Spleen (tissue), 11 donors: Measurements from ENCODE around the gene ADAMTS17. TPM values are rescaled to one million over a fixed set of nuclear protein-coding genes. Genes with fewer than 3 reads are reported as not detected.

ENCODE experiments used
- DNase-seq: peaks from one replicate; pipeline ENCODE4 v3.0.0-alpha.2; 2020
- H3K27ac ChIP-seq, 8 donors: fragments of 200-600 bp; sonication (generic) in 7 of 8; 1 replicate in 4 of 8; 2 replicates in 4 of 8; pipeline versions ENCODE4 v1.5.0 to v1.8.0; 2016 to 2021; ENCODE audit warnings: inconsistent platforms in 4 of 8, mild to moderate bottlenecking in 4 of 8, moderate library complexity in 1 of 8
- H3K27me3 ChIP-seq, 7 donors: fragments of 200-600 bp; sonication (generic) in 6 of 7; replicated peaks in 1 of 7; 1 replicate in 4 of 7; 2 replicates in 3 of 7; pipeline versions ENCODE4 v1.5.0 to v1.8.0; 2016 to 2021; ENCODE audit warnings: inconsistent platforms in 3 of 7, mild to moderate bottlenecking in 1 of 7
- H3K36me3 ChIP-seq, 6 donors: fragments of 200-600 bp; sonication (generic) in 5 of 6; 1 replicate in 4 of 6; 2 replicates in 2 of 6; pipeline versions ENCODE4 v1.5.0 to v1.8.0; 2016 to 2021; ENCODE audit warnings: inconsistent platforms in 2 of 6
- H3K4me1 ChIP-seq, 6 donors: fragments of 200-600 bp; sonication (generic) in 5 of 6; 1 replicate in 3 of 6; 2 replicates in 3 of 6; pipeline versions ENCODE4 v1.5.0 to v1.8.0; 2016 to 2021; ENCODE audit warnings: inconsistent platforms in 3 of 6
- H3K4me3 ChIP-seq, 8 donors: fragments of 200-600 bp; sonication (generic) in 7 of 8; 1 replicate in 4 of 8; 2 replicates in 4 of 8; pipeline versions ENCODE4 v1.5.0 to v1.8.0; 2016 to 2021; ENCODE audit warnings: inconsistent platforms in 4 of 8, mild to moderate bottlenecking in 4 of 8, moderate library complexity in 2 of 8
- H3K9me3 ChIP-seq, 8 donors: fragments of 200-600 bp; sonication (generic) in 7 of 8; 1 replicate in 4 of 8; 2 replicates in 4 of 8; pipeline versions ENCODE4 v1.5.0 to v1.8.0; 2016 to 2021; ENCODE audit warnings: inconsistent platforms in 4 of 8
- CTCF ChIP-seq, 11 experiments: fragments of 200-600 bp in 7 of 11; fragments of 450-650 bp in 4 of 11; sonication (generic) in 4 of 11; IDR thresholded peaks in 8 of 11; conservative IDR thresholded peaks in 3 of 11; 1 replicate in 7 of 11; 2 replicates in 4 of 11; pipeline versions ENCODE4 v1.4.0 to v1.8.0; 2016 to 2021; ENCODE audit warnings: antibody characterized with exemption in 11 of 11, inconsistent platforms in 4 of 11, mild to moderate bottlenecking in 1 of 11
- POLR2A ChIP-seq, 3 donors: fragments of 450-650 bp; IDR thresholded peaks; one replicate each; pipeline ENCODE4 v1.5.1; 2017; ENCODE audit warnings: antibody characterized with exemption in 3 of 3, mild to moderate bottlenecking in 1 of 3
- POLR2AphosphoS5 ChIP-seq, 3 donors: sonication (generic); formaldehyde crosslinking; IDR thresholded peaks; one replicate each; pipeline ENCODE4 v1.5.1; 2017; ENCODE audit warnings: antibody characterized with exemption in 3 of 3
- WGBS, 5 donors: extraction: QIAGEN DNeasy Blood & Tissue Kit in 3 of 5; methylation state at CpG; one replicate each; pipeline versions ENCODE4 v1.1.5 to v1.1.7; 2013 to 2018; 5-methylcytosine and 5-hydroxymethylcytosine counted together
- intact Hi-C: fragments of 100-400 bp; cut with DNase I; formaldehyde crosslinking; loops from one replicate; pipeline ENCODE4 v1.15.0; 2023; ENCODE audit warnings: low total_unique reads
- polyA plus RNA-seq, 3 donors: library from polyadenylated mRNA; stranded (reverse); fragments of 200-250 nt; gene quantifications; one replicate each; pipeline ENCODE4 v1.2.1, GENCODE V29; 2013
- total RNA-seq, 7 donors: library from RNA; depleted of rRNA in 3 of 7; stranded (reverse); fragments of >200 nt in 3 of 7; fragmentation: NEBNext Ultra II Directional in 4 of 7; extraction: Animal tissue kit (Norgen Biotek cat#: 25700) in 4 of 7; gene quantifications; one replicate each; pipeline versions ENCODE4 v1.1.0 to v1.2.1, GENCODE V29; 2016 to 2021
- donor health status: healthy with polysubstance abuse.
- donor health status: DM: no; HTN: no; CAD: no; lungs with moderate emphysema.
- donor health status: DM: no; HTN: no; CAD: no.
- donor health status: Bipolar disorder and iron deficiency.
- donor health status: healthy.
- donor health status: DM: no; HTN: no; CAD: no.
- donor health status: DM: yes; HTN: yes; CAD: no.

Gene ADAMTS17
- total and polyA plus RNA-seq, 10 donors: 0.21 to 13.2 (median 5.8) TPM

- WGBS, 5 donors: 75 to 86% (median 81%) methylated on average over 5 to 8 of the region's 8 CpGs
- peaks cover 0 to 10% (median 0%) of the 10 kb centered on the region in 6 donors for H3K36me3 ChIP-seq
- DNase-seq: no peak
- TF ChIP-seq CTCF (IDR thresholded peaks at IDR 0.05 in 8 of 11, conservative IDR thresholded peaks at IDR 0.05 in 3 of 11): no peak
- TF ChIP-seq POLR2AphosphoS5 (IDR thresholded peaks at IDR 0.05): no peak
- no peak for TF ChIP-seq POLR2A (IDR thresholded peaks at IDR 0.05)
- no peaks in the 10 kb centered on the region for H3K27me3 ChIP-seq
- H3K27ac ChIP-seq: no peak overlapping the region
- H3K9me3 ChIP-seq: peaks cover 5 to 43% (median 31%) of the 10 kb centered on the region in 8 donors
- no peak overlapping the region for H3K4me3 ChIP-seq
- intact Hi-C loops: no loop called here
- H3K4me1 ChIP-seq: no peaks in the 10 kb centered on the region
Observed at GRCh38 chr15:100150906-100151305, 190.9 kb downstream of the ADAMTS17 start.

GRCh38 chr15:100147828-100148227 is 193.9 kb downstream of the ADAMTS17 start:
- H3K27me3 ChIP-seq: no peaks in the 10 kb centered on the region
- no peak for DNase-seq
- H3K27ac ChIP-seq: no peak overlapping the region
- peaks cover 5 to 48% (median 31%) of the 10 kb centered on the region in 8 donors for H3K9me3 ChIP-seq
- TF ChIP-seq CTCF (IDR thresholded peaks at IDR 0.05 in 8 of 11, conservative IDR thresholded peaks at IDR 0.05 in 3 of 11) (no peak), POLR2AphosphoS5 (IDR thresholded peaks at IDR 0.05) (no peak), POLR2A (IDR thresholded peaks at IDR 0.05) (no peak)
- 91 to 95% (median 93%) methylated on average over 3 of the region's 3 CpGs for WGBS, 5 donors
- intact Hi-C loops: no loop called here
- peaks cover 0 to 10% (median 0%) of the 10 kb centered on the region in 6 donors for H3K36me3 ChIP-seq
- no peaks in the 10 kb centered on the region for H3K4me1 ChIP-seq
- no peak overlapping the region for H3K4me3 ChIP-seq

GRCh38 chr15:100143378-100143777 is 198.4 kb downstream of the ADAMTS17 start:
- intact Hi-C loops: no loop called here

More at GRCh38 chr15:100143378-100143777, 198.4 kb downstream of the ADAMTS17 start:
- peaks cover 0 to 4% (median 0%) of the 10 kb centered on the region in 6 donors for H3K36me3 ChIP-seq
- no peak for DNase-seq
- H3K27ac ChIP-seq: no peak overlapping the region
- H3K9me3 ChIP-seq: peaks cover 5 to 30% (median 20%) of the 10 kb centered on the region in 8 donors
- 86 to 98% (median 96%) methylated on average over 1 of the region's 1 CpG for WGBS, 5 donors
- H3K4me1 ChIP-seq: no peaks in the 10 kb centered on the region
- H3K27me3 ChIP-seq: no peaks in the 10 kb centered on the region
- TF ChIP-seq POLR2AphosphoS5 (IDR thresholded peaks at IDR 0.05) (no peak), CTCF (IDR thresholded peaks at IDR 0.05 in 8 of 11, conservative IDR thresholded peaks at IDR 0.05 in 3 of 11) (no peak), POLR2A (IDR thresholded peaks at IDR 0.05) (no peak)
- no peak overlapping the region for H3K4me3 ChIP-seq
